Lower leg skin (tissue), 4 donors: ENCODE results near the gene KATNAL2. TPM values are rescaled to one million over a fixed set of nuclear protein-coding genes. Genes with fewer than 3 reads are reported as not detected.

Source experiments
- DNase-seq, 2 donors: peaks; one replicate each; pipeline ENCODE4 v3.0.0-alpha.2; 2019; ENCODE audit warnings: low spot score in 2 of 2
- H3K4me3 ChIP-seq: fragments of 200-600 bp; sonication (generic); 2 replicates; pipeline ENCODE4 v1.5.1; 2017; ENCODE audit warnings: mild to moderate bottlenecking, low read depth; ENCODE audit not compliant: poor library complexity, severe bottlenecking
- POLR2A ChIP-seq, 2 donors: fragments of 450-650 bp; IDR thresholded peaks; one replicate each; pipeline ENCODE4 v1.6.1; 2016 to 2017; ENCODE audit warnings: antibody characterized with exemption in 2 of 2, mild to moderate bottlenecking in 1 of 2, moderate library complexity in 1 of 2
- WGBS, 2 donors: methylation state at CpG; one replicate each; pipeline ENCODE4 v1.1.5; 2018; 5-methylcytosine and 5-hydroxymethylcytosine counted together
- intact Hi-C: fragments of 100-400 bp; cut with DNase I; formaldehyde crosslinking; loops from one replicate; pipeline ENCODE4 v1.15.0; 2023; ENCODE audit warnings: low total_unique reads
- total RNA-seq, 4 donors: library from RNA; depleted of rRNA; stranded (reverse); fragments of >200 nt; gene quantifications; one replicate each; pipeline ENCODE4 v1.1.0, GENCODE V29; 2016
- TF ChIP-seq, protein P1 (sequence below), 3 donors: fragments of 450-650 bp; IDR thresholded peaks; one replicate each; pipeline ENCODE4 v1.5.1; 2016; ENCODE audit warnings: antibody characterized with exemption in 3 of 3, mild to moderate bottlenecking in 3 of 3, moderate library complexity in 2 of 3

Gene KATNAL2
- total RNA-seq, 4 donors from 2014 or later: 1.1 to 5.6 (median 4.5) TPM

DNA sequence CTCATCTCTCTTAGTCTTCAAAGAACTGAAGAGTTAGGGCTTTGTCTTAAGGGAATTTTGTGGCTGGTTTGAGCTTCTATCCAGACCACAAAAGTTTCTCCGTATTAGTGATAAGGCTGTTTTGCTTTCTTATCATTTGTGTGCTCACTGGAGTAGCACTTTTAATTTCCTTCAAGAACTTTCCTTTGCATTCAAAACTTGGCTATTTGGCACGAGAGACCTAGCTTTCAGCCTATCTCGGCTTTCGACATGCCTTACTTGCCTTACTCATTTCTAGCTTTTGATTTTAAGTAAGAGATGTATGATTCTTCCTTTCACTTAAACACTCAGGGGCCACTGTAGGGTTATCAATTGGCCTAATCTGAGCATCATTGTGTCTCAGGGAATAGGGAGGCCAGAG is 203.0 kb downstream of the KATNAL2 start:
- DNase-seq: no peak
- TF ChIP-seq, protein P1, sequence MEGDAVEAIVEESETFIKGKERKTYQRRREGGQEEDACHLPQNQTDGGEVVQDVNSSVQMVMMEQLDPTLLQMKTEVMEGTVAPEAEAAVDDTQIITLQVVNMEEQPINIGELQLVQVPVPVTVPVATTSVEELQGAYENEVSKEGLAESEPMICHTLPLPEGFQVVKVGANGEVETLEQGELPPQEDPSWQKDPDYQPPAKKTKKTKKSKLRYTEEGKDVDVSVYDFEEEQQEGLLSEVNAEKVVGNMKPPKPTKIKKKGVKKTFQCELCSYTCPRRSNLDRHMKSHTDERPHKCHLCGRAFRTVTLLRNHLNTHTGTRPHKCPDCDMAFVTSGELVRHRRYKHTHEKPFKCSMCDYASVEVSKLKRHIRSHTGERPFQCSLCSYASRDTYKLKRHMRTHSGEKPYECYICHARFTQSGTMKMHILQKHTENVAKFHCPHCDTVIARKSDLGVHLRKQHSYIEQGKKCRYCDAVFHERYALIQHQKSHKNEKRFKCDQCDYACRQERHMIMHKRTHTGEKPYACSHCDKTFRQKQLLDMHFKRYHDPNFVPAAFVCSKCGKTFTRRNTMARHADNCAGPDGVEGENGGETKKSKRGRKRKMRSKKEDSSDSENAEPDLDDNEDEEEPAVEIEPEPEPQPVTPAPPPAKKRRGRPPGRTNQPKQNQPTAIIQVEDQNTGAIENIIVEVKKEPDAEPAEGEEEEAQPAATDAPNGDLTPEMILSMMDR (IDR thresholded peaks at IDR 0.05): no peak
- no peak for TF ChIP-seq POLR2A (IDR thresholded peaks at IDR 0.05)
- 90 to 91% methylated on average over 4 of the region's 4 CpGs for WGBS, 2 donors
- H3K4me3 ChIP-seq: no peak overlapping the region
- intact Hi-C loops: no loop called here

DNA sequence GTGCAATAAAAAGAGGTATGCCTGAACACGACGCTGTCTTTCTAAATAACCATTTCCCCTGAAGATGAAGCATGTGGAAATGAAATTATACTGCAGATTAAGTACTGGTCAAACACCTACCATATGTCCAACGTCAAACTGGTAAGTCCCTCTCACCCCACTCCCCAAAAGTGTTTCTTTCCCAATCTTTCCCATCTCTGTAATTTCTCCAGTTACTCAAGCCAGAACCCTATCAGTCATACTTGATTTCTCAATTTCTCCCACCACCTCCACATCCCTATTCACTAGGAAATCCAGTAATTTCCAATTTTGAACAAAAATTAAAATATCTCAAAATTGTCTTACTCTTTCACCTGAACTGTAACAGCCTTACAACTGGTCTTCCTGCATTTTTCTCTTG is 203.7 kb downstream of the KATNAL2 start:
- WGBS, 2 donors: 95 to 97% methylated on average over 3 of the region's 3 CpGs
- intact Hi-C loops: no loop called here
- DNase-seq: no peak
- TF ChIP-seq, protein P1 (IDR thresholded peaks at IDR 0.05): no peak
- no peak for TF ChIP-seq POLR2A (IDR thresholded peaks at IDR 0.05)
- H3K4me3 ChIP-seq: no peak overlapping the region

DNA sequence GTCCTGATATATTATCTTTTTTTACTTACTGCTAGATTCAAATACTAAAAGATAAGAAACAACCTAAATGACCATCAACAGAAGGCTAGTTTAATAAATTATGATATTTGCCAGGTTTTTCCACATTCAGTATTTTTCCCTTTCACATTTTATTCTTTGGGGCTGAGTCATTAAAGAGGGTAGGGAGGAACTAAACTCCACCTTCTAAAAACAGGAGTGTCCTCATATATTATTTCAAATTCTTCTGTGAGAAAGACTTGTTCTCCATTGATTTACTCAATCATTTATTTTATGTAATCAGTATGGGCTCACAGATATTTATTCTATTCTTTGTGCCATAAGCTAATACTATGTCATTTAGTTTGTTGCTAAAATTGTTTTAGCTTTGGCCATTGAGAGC is 223.9 kb downstream of the KATNAL2 start:
- no peak for DNase-seq
- H3K4me3 ChIP-seq: no peak overlapping the region
- TF ChIP-seq, protein P1 (IDR thresholded peaks at IDR 0.05): no peak
- TF ChIP-seq POLR2A (IDR thresholded peaks at IDR 0.05): no peak
- intact Hi-C loops: no loop called here

DNA sequence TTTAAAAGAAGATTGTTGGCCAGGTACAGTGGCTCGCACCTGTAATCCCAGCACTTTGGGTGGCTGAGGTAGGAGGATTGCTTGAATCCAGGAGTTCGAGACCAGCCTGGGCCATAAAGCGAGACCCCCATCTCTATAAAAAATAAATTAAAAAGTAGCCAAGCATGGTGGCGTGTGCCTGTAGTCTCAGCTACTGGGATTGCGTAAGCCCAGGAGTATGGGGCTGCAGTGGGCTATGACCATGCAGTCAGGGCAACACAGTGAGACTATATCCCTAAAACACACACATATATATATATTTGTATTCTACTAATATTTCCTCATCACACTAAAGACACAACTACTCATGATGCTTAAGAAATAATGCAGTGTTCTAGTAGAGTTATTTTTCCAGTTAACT is 225.8 kb downstream of the KATNAL2 start:
- TF ChIP-seq, protein P1 (IDR thresholded peaks at IDR 0.05): no peak
- no peak for TF ChIP-seq POLR2A (IDR thresholded peaks at IDR 0.05)
- intact Hi-C loops: no loop called here
- H3K4me3 ChIP-seq: no peak overlapping the region
- WGBS, 2 donors: 98 to 100% methylated on average over 5 of the region's 5 CpGs
- no peak for DNase-seq

DNA sequence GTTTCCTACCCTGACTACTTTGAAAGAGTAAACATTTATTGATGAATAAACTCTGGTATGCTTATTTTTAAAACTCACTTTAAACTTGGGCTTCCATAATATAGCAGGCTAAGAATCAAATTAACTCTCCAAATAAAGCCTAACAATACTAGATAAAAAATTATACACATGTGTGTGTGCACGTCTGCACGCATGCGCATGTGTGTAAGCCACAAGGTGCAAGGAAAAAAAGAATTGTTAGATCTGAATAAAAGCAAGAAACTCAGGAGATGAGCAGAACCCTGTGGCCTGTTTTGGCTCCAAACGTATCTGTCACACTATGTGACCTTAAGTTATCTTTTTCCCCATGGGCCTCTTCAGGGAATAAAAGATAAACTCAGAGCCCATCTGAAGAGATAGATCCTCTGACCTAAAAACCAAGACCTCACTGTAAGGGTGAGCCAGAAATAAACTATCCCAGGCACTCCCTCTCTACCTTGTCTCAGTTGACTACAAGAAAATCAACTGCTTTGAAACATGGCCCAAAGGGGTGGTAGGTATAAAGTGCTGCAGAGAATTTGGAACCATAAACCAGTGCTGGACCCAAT is 226.6 kb downstream of the KATNAL2 start:
- H3K4me3 ChIP-seq: no peak overlapping the region
- intact Hi-C loops: no loop called here
- DNase-seq: no peak
- WGBS, 2 donors: 95 to 99% methylated on average over 4 of the region's 4 CpGs
- no peak for TF ChIP-seq POLR2A (IDR thresholded peaks at IDR 0.05)
- TF ChIP-seq, protein P1 (IDR thresholded peaks at IDR 0.05): no peak

DNA sequence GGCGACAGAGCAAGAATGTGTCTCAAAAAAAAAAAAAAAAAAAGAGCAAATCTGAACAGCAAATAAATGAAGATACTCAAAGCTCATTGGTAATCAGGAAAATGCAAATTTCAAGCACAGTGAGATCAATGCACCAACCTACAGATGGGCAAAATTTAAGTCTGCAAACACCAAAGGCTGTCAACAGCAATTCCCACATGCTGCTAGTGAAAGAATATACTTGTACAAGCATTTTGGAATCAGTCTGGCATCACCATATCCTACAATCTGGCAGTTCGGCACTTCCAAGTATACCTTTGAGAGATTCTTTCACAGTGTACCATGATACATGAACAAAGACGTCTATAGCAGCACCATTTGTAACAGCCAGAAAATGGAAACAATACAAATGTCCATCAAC is 228.8 kb downstream of the KATNAL2 start:
- TF ChIP-seq, protein P1 (IDR thresholded peaks at IDR 0.05): no peak
- 93 to 96% methylated on average over 3 of the region's 3 CpGs for WGBS, 2 donors
- H3K4me3 ChIP-seq: no peak overlapping the region
- intact Hi-C loops: no loop called here
- DNase-seq: no peak
